ENCODE measurements around the gene AGRP.

GRCh38 chr16:67433131-67433719 is 50.1 kb downstream of the AGRP start:
- TF ChIP-seq, protein P1, sequence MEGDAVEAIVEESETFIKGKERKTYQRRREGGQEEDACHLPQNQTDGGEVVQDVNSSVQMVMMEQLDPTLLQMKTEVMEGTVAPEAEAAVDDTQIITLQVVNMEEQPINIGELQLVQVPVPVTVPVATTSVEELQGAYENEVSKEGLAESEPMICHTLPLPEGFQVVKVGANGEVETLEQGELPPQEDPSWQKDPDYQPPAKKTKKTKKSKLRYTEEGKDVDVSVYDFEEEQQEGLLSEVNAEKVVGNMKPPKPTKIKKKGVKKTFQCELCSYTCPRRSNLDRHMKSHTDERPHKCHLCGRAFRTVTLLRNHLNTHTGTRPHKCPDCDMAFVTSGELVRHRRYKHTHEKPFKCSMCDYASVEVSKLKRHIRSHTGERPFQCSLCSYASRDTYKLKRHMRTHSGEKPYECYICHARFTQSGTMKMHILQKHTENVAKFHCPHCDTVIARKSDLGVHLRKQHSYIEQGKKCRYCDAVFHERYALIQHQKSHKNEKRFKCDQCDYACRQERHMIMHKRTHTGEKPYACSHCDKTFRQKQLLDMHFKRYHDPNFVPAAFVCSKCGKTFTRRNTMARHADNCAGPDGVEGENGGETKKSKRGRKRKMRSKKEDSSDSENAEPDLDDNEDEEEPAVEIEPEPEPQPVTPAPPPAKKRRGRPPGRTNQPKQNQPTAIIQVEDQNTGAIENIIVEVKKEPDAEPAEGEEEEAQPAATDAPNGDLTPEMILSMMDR (IDR thresholded peaks at IDR 0.05) = no peak
- no peak for TF ChIP-seq POLR2A (IDR thresholded peaks at IDR 0.05)
